Measurements from ENCODE around the gene ADAMTSL2.

DNA sequence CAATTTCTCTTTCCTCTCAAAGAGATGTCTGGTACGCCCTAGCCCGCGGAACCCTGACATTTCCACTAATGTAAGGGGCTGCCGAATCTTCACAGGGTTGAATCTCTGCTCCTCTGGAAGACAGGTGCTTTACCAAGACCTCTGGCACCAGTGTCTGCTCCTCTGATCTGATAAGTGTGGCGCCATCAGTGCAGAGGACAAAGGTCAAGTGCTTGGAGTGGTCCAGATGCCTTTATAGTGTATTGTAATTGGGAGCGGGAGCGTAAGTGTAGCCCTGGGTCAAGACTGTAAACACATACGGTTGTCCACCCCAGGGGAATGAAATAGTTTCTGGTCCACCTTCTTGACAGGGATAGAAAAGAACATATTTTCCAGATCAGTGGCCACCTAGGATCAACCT, 17.7 kb downstream of the ADAMTSL2 start:
- TF ChIP-seq, protein P1, sequence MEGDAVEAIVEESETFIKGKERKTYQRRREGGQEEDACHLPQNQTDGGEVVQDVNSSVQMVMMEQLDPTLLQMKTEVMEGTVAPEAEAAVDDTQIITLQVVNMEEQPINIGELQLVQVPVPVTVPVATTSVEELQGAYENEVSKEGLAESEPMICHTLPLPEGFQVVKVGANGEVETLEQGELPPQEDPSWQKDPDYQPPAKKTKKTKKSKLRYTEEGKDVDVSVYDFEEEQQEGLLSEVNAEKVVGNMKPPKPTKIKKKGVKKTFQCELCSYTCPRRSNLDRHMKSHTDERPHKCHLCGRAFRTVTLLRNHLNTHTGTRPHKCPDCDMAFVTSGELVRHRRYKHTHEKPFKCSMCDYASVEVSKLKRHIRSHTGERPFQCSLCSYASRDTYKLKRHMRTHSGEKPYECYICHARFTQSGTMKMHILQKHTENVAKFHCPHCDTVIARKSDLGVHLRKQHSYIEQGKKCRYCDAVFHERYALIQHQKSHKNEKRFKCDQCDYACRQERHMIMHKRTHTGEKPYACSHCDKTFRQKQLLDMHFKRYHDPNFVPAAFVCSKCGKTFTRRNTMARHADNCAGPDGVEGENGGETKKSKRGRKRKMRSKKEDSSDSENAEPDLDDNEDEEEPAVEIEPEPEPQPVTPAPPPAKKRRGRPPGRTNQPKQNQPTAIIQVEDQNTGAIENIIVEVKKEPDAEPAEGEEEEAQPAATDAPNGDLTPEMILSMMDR (IDR thresholded peaks at IDR 0.05; ENCODE audit: low read depth, low read length), result no peak
- TF ChIP-seq EZH2phosphoT487 (IDR thresholded peaks at IDR 0.05; ENCODE audit: low read depth), result no peak
